Mammary epithelial cell (primary cell): ENCODE results near the gene COL20A1.

Source experiments
- CTCF ChIP-seq, 2 donors: IDR thresholded peaks in 1 of 2; conservative IDR thresholded peaks in 1 of 2; 2 replicates each; pipeline ENCODE4 v1.5.1; 2011 to 2012; ENCODE audit warnings: inconsistent platforms in 2 of 2, low read length in 2 of 2, mild to moderate bottlenecking in 2 of 2, control low read depth in 1 of 2, low read depth in 1 of 2; ENCODE audit not compliant: insufficient read depth in 1 of 2; ENCODE audit errors: extremely low read depth in 1 of 2
- EZH2 ChIP-seq: IDR thresholded peaks from 2 replicates; pipeline ENCODE4 v1.6.1; 2012; ENCODE audit warnings: low read length, inconsistent platforms, borderline replicate concordance

GRCh38 chr20:63349516-63349895, 56.5 kb downstream of the COL20A1 start:
- TF ChIP-seq CTCF (conservative IDR thresholded peaks at IDR 0.05 in 1 of 2, IDR thresholded peaks at IDR 0.05 in 1 of 2; ENCODE audit: extremely low read depth in 1 of 2, insufficient read depth in 1 of 2, low read depth in 1 of 2, low read length in 2 of 2) (no peak), EZH2 (no peak)
